Measurements from ENCODE around the gene DBNDD1. TPM values are rescaled to one million over a fixed set of nuclear protein-coding genes. Genes with fewer than 3 reads are reported as not detected.
A peak's percentile ranks its signal among the peaks of the same experiment; 100 is the strongest.

DBNDD1 gene
- total RNA-seq, 2 experiments from 2014 or later, result 0.60 to 0.67 TPM

DNA sequence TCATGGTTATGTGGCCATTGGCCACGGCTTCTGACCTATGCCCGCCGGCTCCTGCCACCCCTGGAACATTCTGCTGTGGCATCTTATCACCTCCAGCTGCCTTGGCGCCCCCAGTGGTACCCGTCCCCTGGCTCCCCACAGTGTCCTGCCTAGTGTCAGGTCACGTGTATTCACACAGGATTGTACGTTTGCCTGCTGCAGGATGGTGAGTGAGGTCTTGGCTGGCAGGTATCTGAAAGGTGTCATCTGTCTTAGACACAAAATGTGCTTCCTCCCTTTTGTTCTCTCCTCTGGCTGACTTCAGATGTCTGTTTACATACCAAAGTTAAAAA, 24.9 kb downstream of the DBNDD1 start:
- CTCF ChIA-PET, result no interaction called here
- H3K27ac Mint-ChIP-seq, result peak overlapping the region; percentile 89
- H3K27me3 Mint-ChIP-seq (ENCODE audit: low read depth), result peaks cover 2% of the 10 kb centered on the region
- no peak for DNase-seq
- H3K4me1 Mint-ChIP-seq (ENCODE audit: low read depth), result peaks cover 12% of the 10 kb centered on the region
- no peak overlapping the region for H3K4me3 Mint-ChIP-seq
- H3K36me3 Mint-ChIP-seq (ENCODE audit: low read depth), result peaks cover 49% of the 10 kb centered on the region
- intact Hi-C loops (cut with micrococcal nuclease), result no loop called here
- peaks cover 21% of the 10 kb centered on the region for H3K9me3 Mint-ChIP-seq

DNA sequence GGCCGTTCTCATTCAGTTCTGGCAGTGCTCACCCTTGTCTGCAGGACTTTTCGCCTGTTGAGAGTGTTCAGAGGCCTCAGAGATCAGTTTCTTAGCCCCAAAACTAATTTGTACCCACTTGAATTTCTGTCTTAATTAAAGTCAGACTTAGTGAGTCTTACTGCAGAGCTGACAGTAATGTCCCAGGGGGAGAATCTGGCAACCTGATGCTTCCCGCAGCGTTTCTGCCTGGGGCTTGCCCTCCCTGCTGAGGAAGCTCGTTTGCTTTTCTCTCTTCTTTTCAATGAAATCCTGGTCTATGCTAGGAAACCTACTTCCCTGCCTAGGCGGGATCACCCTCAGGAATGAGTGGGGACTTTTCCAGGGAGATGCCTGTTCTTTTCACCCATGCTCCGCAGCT, 25.3 kb downstream of the DBNDD1 start:
- intact Hi-C loops (cut with micrococcal nuclease), result no loop called here
- Mint-ChIP-seq H3K4me3 (no peak overlapping the region), H3K27ac (peak overlapping the region; percentile 89), H3K36me3 (ENCODE audit: low read depth) (peaks cover 49% of the 10 kb centered on the region), H3K27me3 (ENCODE audit: low read depth) (peaks cover 2% of the 10 kb centered on the region), H3K4me1 (ENCODE audit: low read depth) (peaks cover 12% of the 10 kb centered on the region), H3K9me3 (peaks cover 21% of the 10 kb centered on the region)
- no peak for DNase-seq
- CTCF ChIA-PET, result no interaction called here

GRCh38 chr16:89993377-89993776, 25.9 kb downstream of the DBNDD1 start:
- peaks cover 2% of the 10 kb centered on the region for H3K27me3 Mint-ChIP-seq (ENCODE audit: low read depth)
- H3K36me3 Mint-ChIP-seq (ENCODE audit: low read depth), result peaks cover 51% of the 10 kb centered on the region
- H3K27ac Mint-ChIP-seq, result no peak overlapping the region
- H3K4me1 Mint-ChIP-seq (ENCODE audit: low read depth), result peaks cover 10% of the 10 kb centered on the region
- CTCF ChIA-PET, result no interaction called here
- peaks cover 21% of the 10 kb centered on the region for H3K9me3 Mint-ChIP-seq
- H3K4me3 Mint-ChIP-seq, result no peak overlapping the region
- no peak for DNase-seq
- intact Hi-C loops (cut with micrococcal nuclease), result no loop called here

DNA sequence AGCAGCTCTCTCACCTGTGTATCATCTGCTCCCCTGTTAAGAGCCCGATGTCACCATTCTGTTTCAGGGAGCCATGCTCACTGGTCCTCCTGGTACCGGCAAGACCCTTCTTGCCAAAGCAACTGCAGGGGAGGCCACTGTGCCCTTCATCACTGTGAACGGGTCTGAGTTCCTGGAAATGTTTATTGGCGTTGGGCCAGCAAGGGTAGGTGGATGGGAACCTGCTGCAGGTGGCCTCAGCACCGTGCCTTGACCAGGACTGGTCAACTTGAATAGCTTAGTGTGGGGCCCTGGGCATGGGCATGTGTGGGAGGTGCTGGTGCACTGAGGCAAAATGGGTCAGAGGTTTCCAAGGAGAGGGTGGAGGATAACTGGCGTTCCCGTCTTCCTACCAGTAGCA, 28.5 kb downstream of the DBNDD1 start:
- CTCF ChIA-PET, result no interaction called here
- intact Hi-C loops (cut with micrococcal nuclease), result no loop called here
- Mint-ChIP-seq H3K36me3 (ENCODE audit: low read depth) (peaks cover 49% of the 10 kb centered on the region), H3K9me3 (peaks cover 15% of the 10 kb centered on the region), H3K4me1 (ENCODE audit: low read depth) (peaks cover 8% of the 10 kb centered on the region), H3K27ac (no peak overlapping the region), H3K27me3 (ENCODE audit: low read depth) (peaks cover 2% of the 10 kb centered on the region), H3K4me3 (no peak overlapping the region)
- no peak for DNase-seq

- H3K27me3 Mint-ChIP-seq (ENCODE audit: low read depth), result no peaks in the 10 kb centered on the region
- peaks cover 40% of the 10 kb centered on the region for H3K36me3 Mint-ChIP-seq (ENCODE audit: low read depth)
- no peaks in the 10 kb centered on the region for H3K9me3 Mint-ChIP-seq
- H3K27ac Mint-ChIP-seq, result no peak overlapping the region
- intact Hi-C loops (cut with micrococcal nuclease), result no loop called here
- CTCF ChIA-PET, result no interaction called here
- no peaks in the 10 kb centered on the region for H3K4me1 Mint-ChIP-seq (ENCODE audit: low read depth)
- no peak overlapping the region for H3K4me3 Mint-ChIP-seq
- no peak for DNase-seq
Measured at GRCh38 chr16:89988951-89989350, 30.3 kb downstream of the DBNDD1 start.

DNA sequence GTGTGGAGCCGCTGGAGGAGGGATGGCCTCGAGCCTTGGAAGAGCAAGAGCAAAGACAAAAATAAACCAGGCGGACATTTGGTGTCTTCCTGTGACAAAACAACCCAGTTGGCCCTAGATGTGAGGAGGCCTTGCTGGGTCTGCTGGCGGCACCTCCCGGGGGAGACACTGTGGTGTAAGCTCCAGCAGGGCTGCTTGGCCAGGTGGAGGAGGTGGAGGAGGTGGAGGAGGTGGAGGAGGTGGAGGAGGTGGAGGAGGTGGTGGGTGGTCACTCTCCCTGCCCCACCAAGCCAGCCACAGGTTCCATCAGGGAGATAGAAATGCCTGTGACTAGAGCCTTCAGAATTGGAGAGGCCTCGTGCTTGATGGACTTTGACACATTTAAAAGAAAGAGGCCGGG, 32.1 kb downstream of the DBNDD1 start:
- Mint-ChIP-seq H3K36me3 (ENCODE audit: low read depth) (peaks cover 31% of the 10 kb centered on the region), H3K27ac (no peak overlapping the region), H3K27me3 (ENCODE audit: low read depth) (no peaks in the 10 kb centered on the region), H3K4me3 (no peak overlapping the region), H3K9me3 (no peaks in the 10 kb centered on the region), H3K4me1 (ENCODE audit: low read depth) (no peaks in the 10 kb centered on the region)
- intact Hi-C loops (cut with micrococcal nuclease), result no loop called here
- no peak for DNase-seq
- CTCF ChIA-PET, result no interaction called here

GRCh38 chr16:89986600-89986999, 32.7 kb downstream of the DBNDD1 start:
- Mint-ChIP-seq H3K4me3 (no peak overlapping the region), H3K27ac (no peak overlapping the region), H3K27me3 (ENCODE audit: low read depth) (no peaks in the 10 kb centered on the region), H3K9me3 (no peaks in the 10 kb centered on the region), H3K4me1 (ENCODE audit: low read depth) (no peaks in the 10 kb centered on the region), H3K36me3 (ENCODE audit: low read depth) (peaks cover 30% of the 10 kb centered on the region)
- intact Hi-C loops (cut with micrococcal nuclease), result no loop called here
- DNase-seq, result no peak
- CTCF ChIA-PET, result no interaction called here

- CTCF ChIA-PET, result no interaction called here
- H3K27ac Mint-ChIP-seq, result no peak overlapping the region
Measured at GRCh38 chr16:89985219-89985618, 34.0 kb downstream of the DBNDD1 start.

GRCh38 chr16:89984216-89984615, 35.0 kb downstream of the DBNDD1 start:
- no peaks in the 10 kb centered on the region for H3K27me3 Mint-ChIP-seq (ENCODE audit: low read depth)
- no peak overlapping the region for H3K4me3 Mint-ChIP-seq
- no peak for DNase-seq
- peaks cover 36% of the 10 kb centered on the region for H3K36me3 Mint-ChIP-seq (ENCODE audit: low read depth)
- CTCF ChIA-PET, result no interaction called here
- no peaks in the 10 kb centered on the region for H3K9me3 Mint-ChIP-seq
- H3K4me1 Mint-ChIP-seq (ENCODE audit: low read depth), result no peaks in the 10 kb centered on the region
- intact Hi-C loops (cut with micrococcal nuclease), result no loop called here
- no peak overlapping the region for H3K27ac Mint-ChIP-seq

More at GRCh38 chr16:89985219-89985618, 34.0 kb downstream of the DBNDD1 start:
- Mint-ChIP-seq H3K4me1 (ENCODE audit: low read depth) (no peaks in the 10 kb centered on the region), H3K27me3 (ENCODE audit: low read depth) (no peaks in the 10 kb centered on the region), H3K4me3 (no peak overlapping the region), H3K9me3 (no peaks in the 10 kb centered on the region), H3K36me3 (ENCODE audit: low read depth) (peaks cover 33% of the 10 kb centered on the region)
- no peak for DNase-seq
- intact Hi-C loops (cut with micrococcal nuclease), result no loop called here

DNA sequence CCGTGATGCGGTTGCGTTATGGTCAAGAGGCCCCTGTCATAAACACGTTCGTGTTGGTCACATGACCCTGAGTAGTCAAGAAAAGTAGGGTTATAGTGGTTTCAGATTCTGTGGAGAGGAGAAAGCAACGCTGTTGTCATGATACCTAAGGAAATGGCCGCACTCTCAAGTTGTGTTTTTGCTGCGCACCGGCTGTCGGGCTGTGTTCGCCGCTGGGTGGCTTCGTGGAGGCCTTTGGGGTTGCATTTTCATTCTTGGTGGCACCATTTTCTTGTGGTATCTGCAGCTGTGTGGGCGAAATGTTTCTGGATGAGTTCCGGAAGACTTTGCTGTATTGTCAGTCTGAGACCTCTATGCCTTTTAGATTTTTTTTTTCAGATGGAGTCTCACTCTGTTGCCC, 35.7 kb downstream of the DBNDD1 start:
- Mint-ChIP-seq H3K27ac (no peak overlapping the region), H3K9me3 (no peaks in the 10 kb centered on the region), H3K4me1 (ENCODE audit: low read depth) (no peaks in the 10 kb centered on the region), H3K4me3 (no peak overlapping the region), H3K27me3 (ENCODE audit: low read depth) (no peaks in the 10 kb centered on the region), H3K36me3 (ENCODE audit: low read depth) (peaks cover 38% of the 10 kb centered on the region)
- intact Hi-C loops (cut with micrococcal nuclease), result no loop called here
- CTCF ChIA-PET, result no interaction called here
- no peak for DNase-seq

GRCh38 chr16:89982318-89982717, 36.9 kb downstream of the DBNDD1 start:
- Mint-ChIP-seq H3K36me3 (ENCODE audit: low read depth) (peaks cover 37% of the 10 kb centered on the region), H3K27me3 (ENCODE audit: low read depth) (no peaks in the 10 kb centered on the region), H3K9me3 (no peaks in the 10 kb centered on the region), H3K4me1 (ENCODE audit: low read depth) (peaks cover under 1% of the 10 kb centered on the region), H3K27ac (no peak overlapping the region), H3K4me3 (no peak overlapping the region)
- intact Hi-C loops (cut with micrococcal nuclease), result no loop called here
- CTCF ChIA-PET, result interaction anchor here (0.6 kb wide), 1 partner anchor 546 kb away, joined by 3 read pairs; no protein-coding TSS in a partner anchor
- DNase-seq, result no peak

- Mint-ChIP-seq H3K27ac (no peak overlapping the region), H3K36me3 (ENCODE audit: low read depth) (peaks cover 30% of the 10 kb centered on the region), H3K27me3 (ENCODE audit: low read depth) (no peaks in the 10 kb centered on the region), H3K4me3 (no peak overlapping the region), H3K9me3 (no peaks in the 10 kb centered on the region), H3K4me1 (ENCODE audit: low read depth) (peaks cover 2% of the 10 kb centered on the region)
- CTCF ChIA-PET, result no interaction called here
- intact Hi-C loops (cut with micrococcal nuclease), result no loop called here
- DNase-seq, result no peak
Measured at GRCh38 chr16:89981414-89981813, 37.8 kb downstream of the DBNDD1 start.

DNA sequence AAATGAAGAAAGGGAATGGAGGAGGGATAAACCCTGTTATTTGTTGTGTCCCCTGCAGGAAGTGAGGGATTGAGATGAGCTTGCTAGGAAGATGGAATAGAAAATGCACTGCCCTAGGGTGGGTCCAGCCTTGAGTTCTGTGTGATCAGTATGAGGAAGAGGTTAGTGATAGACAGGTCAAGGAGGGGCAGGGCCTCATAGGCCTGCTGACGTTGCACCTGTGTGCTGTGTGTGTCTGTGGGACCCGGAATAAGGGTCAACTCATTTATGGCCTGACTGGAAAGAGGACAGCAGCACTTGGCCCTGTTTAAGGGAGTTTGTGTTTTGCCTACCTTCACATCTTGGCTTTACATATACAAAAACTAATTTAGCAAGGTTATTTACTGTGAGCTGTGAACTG, 44.4 kb downstream of the DBNDD1 start:
- Mint-ChIP-seq H3K4me3 (no peak overlapping the region), H3K36me3 (ENCODE audit: low read depth) (peaks cover 17% of the 10 kb centered on the region), H3K9me3 (peaks cover 11% of the 10 kb centered on the region), H3K27me3 (ENCODE audit: low read depth) (no peaks in the 10 kb centered on the region), H3K4me1 (ENCODE audit: low read depth) (peaks cover 38% of the 10 kb centered on the region), H3K27ac (no peak overlapping the region)
- CTCF ChIA-PET, result interaction anchor here (0.9 kb wide), 1 partner anchor 66 kb away, joined by 3 read pairs; no protein-coding TSS in a partner anchor
- no peak for DNase-seq
- intact Hi-C loops (cut with micrococcal nuclease), result no loop called here

Data from activated naive CD4-positive, alpha-beta T cell treated with anti-CD3 and anti-CD28 coated beads for 36 hours (primary cell).